OCI-LY7 (cell line): ENCODE measurements around the gene PFKFB2.

ENCODE experiments used
- CTCF ChIP-seq: fragments of 200-600 bp; sonication (generic); conservative IDR thresholded peaks from 2 replicates; pipeline ENCODE4 v1.5.1; 2014; ENCODE audit warnings: mild to moderate bottlenecking, antibody characterized with exemption, low read length, moderate library complexity, mixed read lengths
- EZH2phosphoT487 ChIP-seq: fragments of 200-600 bp; sonication (generic); IDR thresholded peaks from 2 replicates; pipeline ENCODE4 v1.6.1; 2018; ENCODE audit warnings: low read depth, borderline replicate concordance, mild to moderate bottlenecking, mixed run types, antibody characterized with exemption, low read length, moderate library complexity, mixed read lengths

DNA sequence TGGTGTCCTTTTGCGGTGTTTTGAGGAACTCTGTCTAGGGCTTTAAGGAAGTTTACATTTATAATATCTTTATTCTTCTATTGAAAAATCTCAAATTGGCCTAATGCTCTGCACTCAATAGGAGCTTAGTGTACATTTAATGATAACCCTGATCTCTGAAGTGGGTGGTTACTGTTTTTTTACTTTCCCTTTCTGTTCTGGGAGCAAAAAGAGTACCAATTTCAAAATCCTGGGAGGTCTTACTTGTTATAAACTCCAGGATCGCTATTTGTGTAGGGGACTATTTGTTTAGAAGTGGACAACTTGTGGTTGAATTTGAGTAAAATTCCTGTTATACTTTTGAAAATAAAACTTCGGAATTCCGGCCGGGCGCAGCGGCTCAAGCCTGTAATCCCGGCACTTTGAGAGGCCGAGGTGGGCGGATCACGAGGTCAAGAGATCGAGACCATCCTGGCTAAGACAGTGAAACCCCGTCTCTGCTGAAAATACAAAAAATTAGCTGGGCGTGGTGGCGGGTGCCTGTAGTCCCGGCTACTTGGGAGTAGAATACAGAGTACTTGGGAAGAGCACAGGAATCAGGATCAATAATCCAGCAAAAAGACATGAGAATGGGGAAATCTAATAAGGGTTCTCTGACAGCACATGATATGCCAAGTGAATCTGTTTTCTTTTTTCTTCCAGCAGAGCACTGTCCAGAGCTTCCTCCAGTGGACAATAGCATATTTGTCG is 36.7 kb downstream of the PFKFB2 start:
- TF ChIP-seq CTCF (no peak), EZH2phosphoT487 (no peak)
